Nephron progenitor cell (in vitro differentiated cells): ENCODE results near the gene CD36.

Source experiments
- DNase-seq: peaks from one replicate; pipeline ENCODE4 v3.0.0; 2021
- H3K27ac Mint-ChIP-seq: 2 replicates; pipeline ENCODE4 v1.8.0; 2021; ENCODE audit warnings: mild to moderate bottlenecking, moderate library complexity, mixed read lengths
- H3K27me3 Mint-ChIP-seq: 2 replicates; pipeline ENCODE4 v1.8.0; 2021; ENCODE audit warnings: mild to moderate bottlenecking, low read depth, mixed read lengths; ENCODE audit not compliant: poor library complexity
- H3K36me3 Mint-ChIP-seq: 2 replicates; pipeline ENCODE4 v1.8.0; 2021; ENCODE audit warnings: low read depth, mixed read lengths
- H3K4me1 Mint-ChIP-seq: 2 replicates; pipeline ENCODE4 v1.8.0; 2021; ENCODE audit warnings: mixed read lengths
- H3K4me3 Mint-ChIP-seq: 2 replicates; pipeline ENCODE4 v1.8.0; 2021; ENCODE audit warnings: mild to moderate bottlenecking, moderate library complexity, mixed read lengths
- H3K9me3 Mint-ChIP-seq: 2 replicates; pipeline ENCODE4 v1.8.0; 2021; ENCODE audit warnings: mild to moderate bottlenecking, moderate library complexity, mixed read lengths
- CTCF ChIP-seq: fragments of 200-600 bp; sonication (generic); IDR thresholded peaks from 2 replicates; pipeline ENCODE4 v1.5.0; 2021; ENCODE audit warnings: antibody characterized with exemption

The CD36 gene

GRCh38 chr7:80699045-80699638 lies 60.7 kb downstream of the CD36 start:
- peak; percentile 74 for TF ChIP-seq CTCF
- H3K27ac Mint-ChIP-seq = no peak overlapping the region
- H3K4me3 Mint-ChIP-seq = no peak overlapping the region
- no peaks in the 10 kb centered on the region for H3K36me3 Mint-ChIP-seq
- H3K27me3 Mint-ChIP-seq = peaks cover 3% of the 10 kb centered on the region
- DNase-seq = peak; percentile 8
- H3K4me1 Mint-ChIP-seq = peaks cover 12% of the 10 kb centered on the region
- H3K9me3 Mint-ChIP-seq = peaks cover 10% of the 10 kb centered on the region

GRCh38 chr7:80699721-80700256 lies 61.3 kb downstream of the CD36 start:
- H3K27ac Mint-ChIP-seq = no peak overlapping the region
- no peak overlapping the region for H3K4me3 Mint-ChIP-seq
- no peak for TF ChIP-seq CTCF
- peaks cover 12% of the 10 kb centered on the region for H3K4me1 Mint-ChIP-seq
- no peak for DNase-seq
- H3K36me3 Mint-ChIP-seq = no peaks in the 10 kb centered on the region
- H3K9me3 Mint-ChIP-seq = peaks cover 4% of the 10 kb centered on the region
- H3K27me3 Mint-ChIP-seq = peaks cover 3% of the 10 kb centered on the region

GRCh38 chr7:80703272-80703671 lies 64.8 kb downstream of the CD36 start:
- peaks cover 16% of the 10 kb centered on the region for H3K4me1 Mint-ChIP-seq
- no peak for DNase-seq
- H3K4me3 Mint-ChIP-seq = no peak overlapping the region
- H3K36me3 Mint-ChIP-seq = no peaks in the 10 kb centered on the region
- no peaks in the 10 kb centered on the region for H3K9me3 Mint-ChIP-seq
- H3K27ac Mint-ChIP-seq = no peak overlapping the region
- TF ChIP-seq CTCF = no peak
- peaks cover under 1% of the 10 kb centered on the region for H3K27me3 Mint-ChIP-seq

- Mint-ChIP-seq H3K4me3 (no peak overlapping the region), H3K4me1 (peaks cover 15% of the 10 kb centered on the region), H3K36me3 (no peaks in the 10 kb centered on the region), H3K9me3 (no peaks in the 10 kb centered on the region), H3K27me3 (peaks cover 2% of the 10 kb centered on the region), H3K27ac (no peak overlapping the region)
- no peak for TF ChIP-seq CTCF
- DNase-seq = no peak
Measured at GRCh38 chr7:80705130-80705781, 66.8 kb downstream of the CD36 start.

- H3K4me1 Mint-ChIP-seq = peaks cover 15% of the 10 kb centered on the region
- no peak for DNase-seq
- no peaks in the 10 kb centered on the region for H3K36me3 Mint-ChIP-seq
- no peak for TF ChIP-seq CTCF
- H3K27ac Mint-ChIP-seq = no peak overlapping the region
- H3K4me3 Mint-ChIP-seq = no peak overlapping the region
- peaks cover 2% of the 10 kb centered on the region for H3K27me3 Mint-ChIP-seq
- H3K9me3 Mint-ChIP-seq = peaks cover 7% of the 10 kb centered on the region
Measured at GRCh38 chr7:80707318-80707717, 68.9 kb downstream of the CD36 start.

- TF ChIP-seq CTCF = no peak
- Mint-ChIP-seq H3K27ac (no peak overlapping the region), H3K4me1 (peaks cover 18% of the 10 kb centered on the region), H3K4me3 (no peak overlapping the region), H3K27me3 (peaks cover 6% of the 10 kb centered on the region), H3K36me3 (peaks cover 5% of the 10 kb centered on the region), H3K9me3 (peaks cover 12% of the 10 kb centered on the region)
- no peak for DNase-seq
Measured at GRCh38 chr7:80708123-80708522, 69.7 kb downstream of the CD36 start.
